OCI-LY7 (cell line): Measurements from ENCODE around the gene KCNJ9. TPM values are rescaled to one million over a fixed set of nuclear protein-coding genes. Genes with fewer than 3 reads are reported as not detected.

Source experiments
- BruUV-seq: library from RNA; stranded (reverse); fragments of 400-500 nt; replicated peaks from 2 replicates; lab custom pipeline; 2021; lab: Mats Ljungman, UMichigan
- CTCF ChIA-PET: fragments of 300-600 bp; sonication (Branson Sonifier 250); formaldehyde crosslinking; loops from one replicate; lab custom pipeline; 2022; ENCODE audit warnings: antibody characterized with exemption; ENCODE audit not compliant: unreplicated experiment; lab: Charles Lee
- POLR2A ChIA-PET: fragments of 300-600 bp; sonication (Branson Sonifier 250); formaldehyde crosslinking; loops from one replicate; lab custom pipeline; 2022; ENCODE audit warnings: antibody characterized with exemption; lab: Charles Lee
- DNase-seq: peaks from one replicate; pipeline ENCODE4 v3.0.0-alpha.2; 2015; ENCODE audit warnings: low spot score
- H2AFZ ChIP-seq: fragments of 200-600 bp; sonication (generic), shearing (Covaris generic); 2 replicates; pipeline ENCODE4 v1.6.1; 2014; ENCODE audit warnings: mild to moderate bottlenecking, antibody characterized with exemption, low read length, moderate library complexity
- H3K27ac ChIP-seq: fragments of 200-600 bp; sonication (generic); 2 replicates; pipeline ENCODE4 v1.5.1; 2014; ENCODE audit warnings: mixed run types, low read depth, mild to moderate bottlenecking, moderate library complexity, low read length, inconsistent platforms; ENCODE audit not compliant: poor library complexity, severe bottlenecking
- H3K36me3 ChIP-seq: fragments of 200-600 bp; sonication (generic); 2 replicates; pipeline ENCODE4 v1.6.1; 2014; ENCODE audit warnings: mild to moderate bottlenecking, antibody characterized with exemption, low read length, moderate library complexity, mixed read lengths; ENCODE audit not compliant: insufficient read depth
- H3K4me1 ChIP-seq: fragments of 200-600 bp; sonication (generic); 2 replicates; pipeline ENCODE4 v1.5.1; 2014; ENCODE audit warnings: mild to moderate bottlenecking, low read length; ENCODE audit not compliant: insufficient read depth, poor library complexity, severe bottlenecking
- H3K4me2 ChIP-seq: fragments of 200-600 bp; sonication (generic); 2 replicates; pipeline ENCODE4 v1.6.1; 2014; ENCODE audit warnings: mild to moderate bottlenecking, low read length
- H3K4me3 ChIP-seq: fragments of 200-600 bp; sonication (generic); 2 replicates; pipeline ENCODE4 v1.5.1; 2014; ENCODE audit warnings: mild to moderate bottlenecking, low read depth, low read length; ENCODE audit not compliant: poor library complexity, severe bottlenecking
- H3K79me2 ChIP-seq: fragments of 200-600 bp; sonication (generic); 2 replicates; pipeline ENCODE4 v1.6.1; 2016; ENCODE audit warnings: low read depth, mild to moderate bottlenecking, low read length, moderate library complexity, mixed read lengths; ENCODE audit not compliant: insufficient read depth
- H3K9me2 ChIP-seq: fragments of 200-600 bp; sonication (generic); 2 replicates; pipeline ENCODE4 v1.6.1; 2016; ENCODE audit warnings: mild to moderate bottlenecking, low read length, mixed read lengths; ENCODE audit not compliant: insufficient read depth
- H3K9me3 ChIP-seq: fragments of 200-600 bp; sonication (generic); 2 replicates; pipeline ENCODE4 v1.6.1; 2014; ENCODE audit warnings: mild to moderate bottlenecking, mixed run types, low read length, mixed read lengths
- H4K20me1 ChIP-seq: fragments of 200-600 bp; sonication (generic); 2 replicates; pipeline ENCODE4 v1.6.1; 2014; ENCODE audit warnings: mild to moderate bottlenecking, antibody characterized with exemption, low read length, moderate library complexity, mixed read lengths; ENCODE audit not compliant: insufficient read depth
- EZH2phosphoT487 ChIP-seq: fragments of 200-600 bp; sonication (generic); IDR thresholded peaks from 2 replicates; pipeline ENCODE4 v1.6.1; 2018; ENCODE audit warnings: low read depth, borderline replicate concordance, mild to moderate bottlenecking, mixed run types, antibody characterized with exemption, low read length, moderate library complexity, mixed read lengths
- intact Hi-C: fragments of 100-400 bp; cut with micrococcal nuclease; formaldehyde crosslinking; loops from one replicate; pipeline ENCODE4 v1.10.0; 2022; ENCODE audit not compliant: unreplicated experiment
- total RNA-seq, 2 experiments: library from RNA; depleted of rRNA in 1 of 2; stranded (reverse); fragments of >200 nt in 1 of 2; shearing (Covaris generic) in 1 of 2; gene quantifications; 2 replicates each; pipeline ENCODE4 v1.2.3, GENCODE V29; 2014 to 2022
- TF ChIP-seq, protein P1 (sequence below): fragments of 200-600 bp; sonication (generic); conservative IDR thresholded peaks from 2 replicates; pipeline ENCODE4 v1.5.1; 2014; ENCODE audit warnings: mild to moderate bottlenecking, antibody characterized with exemption, low read length, moderate library complexity, mixed read lengths

KCNJ9 gene
- total RNA-seq, 2 experiments from 2014 or later = not detected

DNA sequence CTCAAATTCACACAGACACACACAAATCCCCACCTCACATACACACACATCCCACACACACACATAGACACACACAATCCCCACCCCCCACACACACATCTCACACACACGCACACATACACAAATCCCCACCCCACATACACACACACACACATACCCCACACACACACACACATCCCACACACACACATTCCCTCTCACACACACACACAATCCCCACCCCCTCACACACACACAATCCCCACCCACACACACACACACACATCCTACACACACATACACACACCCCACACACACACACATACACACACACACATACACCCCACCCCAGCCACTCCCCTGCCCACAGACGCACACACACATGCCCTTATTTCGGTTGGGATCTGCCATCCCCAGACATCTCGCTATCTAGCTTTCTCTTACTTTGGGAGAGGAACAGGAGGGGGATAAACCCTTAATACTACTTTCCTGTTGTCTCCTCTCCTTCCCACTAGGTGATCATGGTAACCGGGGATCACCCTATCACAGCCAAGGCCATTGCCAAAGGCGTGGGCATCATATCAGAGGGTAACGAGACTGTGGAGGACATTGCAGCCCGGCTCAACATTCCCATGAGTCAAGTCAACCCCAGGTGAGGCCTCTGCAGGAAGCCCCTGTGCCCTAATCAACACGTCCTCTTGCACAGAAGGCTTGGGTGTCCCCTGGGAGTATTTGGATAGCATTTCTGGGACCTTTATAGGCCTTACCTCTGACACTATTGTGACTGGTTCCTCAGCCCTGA is 52.8 kb downstream of the KCNJ9 start:
- Histone ChIP-seq H3K79me2 (no peaks in the 10 kb centered on the region), H3K4me3 (no peak overlapping the region), H4K20me1 (no peaks in the 10 kb centered on the region), H3K27ac (no peak overlapping the region), H3K36me3 (no peaks in the 10 kb centered on the region), H3K9me3 (no peaks in the 10 kb centered on the region), H2AFZ (no peak overlapping the region), H3K4me1 (no peaks in the 10 kb centered on the region), H3K9me2 (no peaks in the 10 kb centered on the region), H3K4me2 (no peak overlapping the region)
- TF ChIP-seq, protein P1, sequence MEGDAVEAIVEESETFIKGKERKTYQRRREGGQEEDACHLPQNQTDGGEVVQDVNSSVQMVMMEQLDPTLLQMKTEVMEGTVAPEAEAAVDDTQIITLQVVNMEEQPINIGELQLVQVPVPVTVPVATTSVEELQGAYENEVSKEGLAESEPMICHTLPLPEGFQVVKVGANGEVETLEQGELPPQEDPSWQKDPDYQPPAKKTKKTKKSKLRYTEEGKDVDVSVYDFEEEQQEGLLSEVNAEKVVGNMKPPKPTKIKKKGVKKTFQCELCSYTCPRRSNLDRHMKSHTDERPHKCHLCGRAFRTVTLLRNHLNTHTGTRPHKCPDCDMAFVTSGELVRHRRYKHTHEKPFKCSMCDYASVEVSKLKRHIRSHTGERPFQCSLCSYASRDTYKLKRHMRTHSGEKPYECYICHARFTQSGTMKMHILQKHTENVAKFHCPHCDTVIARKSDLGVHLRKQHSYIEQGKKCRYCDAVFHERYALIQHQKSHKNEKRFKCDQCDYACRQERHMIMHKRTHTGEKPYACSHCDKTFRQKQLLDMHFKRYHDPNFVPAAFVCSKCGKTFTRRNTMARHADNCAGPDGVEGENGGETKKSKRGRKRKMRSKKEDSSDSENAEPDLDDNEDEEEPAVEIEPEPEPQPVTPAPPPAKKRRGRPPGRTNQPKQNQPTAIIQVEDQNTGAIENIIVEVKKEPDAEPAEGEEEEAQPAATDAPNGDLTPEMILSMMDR = no peak
- no peak for TF ChIP-seq EZH2phosphoT487
- ChIA-PET CTCF (no interaction called here), POLR2A (no interaction called here)
- no peak for DNase-seq
- intact Hi-C loops = no loop called here
- no TSS peak for BruUV-seq

DNA sequence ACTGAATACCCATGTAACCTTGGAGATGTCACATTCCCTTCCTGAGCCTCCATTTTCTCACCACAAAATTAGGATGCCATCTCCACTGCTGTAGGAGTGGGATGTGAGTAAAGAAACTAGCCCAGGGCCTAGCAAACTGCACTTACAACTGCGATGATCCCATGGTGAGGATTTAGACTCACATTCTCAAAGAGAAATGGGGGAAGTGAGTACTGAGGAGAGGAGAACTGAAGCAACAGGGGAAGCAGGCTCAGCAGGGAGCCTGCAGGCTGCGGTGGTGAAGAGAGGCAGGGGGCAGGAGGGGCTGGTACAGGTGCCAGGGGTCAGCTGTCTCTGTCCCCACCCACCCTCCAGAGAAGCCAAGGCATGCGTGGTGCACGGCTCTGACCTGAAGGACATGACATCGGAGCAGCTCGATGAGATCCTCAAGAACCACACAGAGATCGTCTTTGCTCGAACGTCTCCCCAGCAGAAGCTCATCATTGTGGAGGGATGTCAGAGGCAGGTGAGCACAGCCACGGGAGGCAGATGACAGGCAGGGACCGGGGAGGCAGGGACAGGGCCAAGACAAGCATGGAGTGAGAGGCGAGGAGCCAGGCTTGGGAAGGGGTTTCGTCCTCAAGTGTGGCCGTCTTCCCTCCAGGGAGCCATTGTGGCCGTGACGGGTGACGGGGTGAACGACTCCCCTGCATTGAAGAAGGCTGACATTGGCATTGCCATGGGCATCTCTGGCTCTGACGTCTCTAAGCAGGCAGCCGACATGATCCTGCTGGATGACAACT is 53.6 kb downstream of the KCNJ9 start:
- no peak for TF ChIP-seq EZH2phosphoT487
- TF ChIP-seq, protein P1 = no peak
- no TSS peak for BruUV-seq
- Histone ChIP-seq H2AFZ (no peak overlapping the region), H3K4me1 (no peaks in the 10 kb centered on the region), H3K4me3 (no peak overlapping the region), H3K79me2 (no peaks in the 10 kb centered on the region), H3K4me2 (no peak overlapping the region), H3K36me3 (no peaks in the 10 kb centered on the region), H3K9me3 (no peaks in the 10 kb centered on the region), H3K27ac (no peak overlapping the region), H4K20me1 (no peaks in the 10 kb centered on the region), H3K9me2 (no peaks in the 10 kb centered on the region)
- POLR2A ChIA-PET = no interaction called here
- intact Hi-C loops = no loop called here
- CTCF ChIA-PET = no interaction called here
- DNase-seq = no peak
